ENCODE results near the gene CACNA1S.

DNA sequence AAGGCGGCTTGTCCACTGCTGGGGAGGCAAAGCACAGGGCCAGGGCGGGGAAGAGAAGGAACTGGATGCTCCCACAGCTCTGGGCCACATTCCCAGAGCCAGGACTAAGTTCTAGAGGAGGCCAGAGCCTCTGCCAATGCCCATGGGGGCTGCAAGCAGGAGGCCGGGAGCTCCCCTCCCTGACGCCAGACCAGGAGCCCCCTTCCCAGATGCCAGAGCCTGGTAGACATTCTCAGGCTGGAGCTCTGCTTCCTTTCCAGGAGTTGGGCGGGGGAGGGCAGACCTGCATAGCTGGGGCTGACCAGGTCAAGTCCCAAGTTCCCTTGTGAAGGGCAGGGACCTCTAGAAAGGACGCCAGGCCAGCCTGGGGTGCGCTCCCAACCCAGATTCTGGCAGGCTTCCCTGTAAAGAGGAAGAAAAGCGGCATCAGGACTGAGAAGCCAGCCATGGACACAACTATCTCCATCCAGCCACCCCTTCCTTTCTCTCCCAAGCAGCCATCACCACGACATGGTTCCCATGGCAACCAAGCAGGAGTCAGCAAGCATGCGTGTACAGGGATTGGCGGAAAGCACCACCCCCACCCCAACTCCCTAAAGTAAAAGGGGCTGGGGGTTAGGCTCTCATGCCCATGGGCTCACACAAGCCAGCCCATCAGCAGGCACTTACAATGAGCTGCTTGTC, 102.1 kb downstream of the CACNA1S start:
- TF ChIP-seq EZH2phosphoT487 (IDR thresholded peaks at IDR 0.05; ENCODE audit: insufficient read depth, low read depth) = no peak
- TF ChIP-seq EZH2 (IDR thresholded peaks at IDR 0.05; ENCODE audit: insufficient read depth, poor library complexity, severe bottlenecking) = no peak

All from GM23248 (cell line).